Measurements from ENCODE around the gene KRCC1.

The KRCC1 gene

DNA sequence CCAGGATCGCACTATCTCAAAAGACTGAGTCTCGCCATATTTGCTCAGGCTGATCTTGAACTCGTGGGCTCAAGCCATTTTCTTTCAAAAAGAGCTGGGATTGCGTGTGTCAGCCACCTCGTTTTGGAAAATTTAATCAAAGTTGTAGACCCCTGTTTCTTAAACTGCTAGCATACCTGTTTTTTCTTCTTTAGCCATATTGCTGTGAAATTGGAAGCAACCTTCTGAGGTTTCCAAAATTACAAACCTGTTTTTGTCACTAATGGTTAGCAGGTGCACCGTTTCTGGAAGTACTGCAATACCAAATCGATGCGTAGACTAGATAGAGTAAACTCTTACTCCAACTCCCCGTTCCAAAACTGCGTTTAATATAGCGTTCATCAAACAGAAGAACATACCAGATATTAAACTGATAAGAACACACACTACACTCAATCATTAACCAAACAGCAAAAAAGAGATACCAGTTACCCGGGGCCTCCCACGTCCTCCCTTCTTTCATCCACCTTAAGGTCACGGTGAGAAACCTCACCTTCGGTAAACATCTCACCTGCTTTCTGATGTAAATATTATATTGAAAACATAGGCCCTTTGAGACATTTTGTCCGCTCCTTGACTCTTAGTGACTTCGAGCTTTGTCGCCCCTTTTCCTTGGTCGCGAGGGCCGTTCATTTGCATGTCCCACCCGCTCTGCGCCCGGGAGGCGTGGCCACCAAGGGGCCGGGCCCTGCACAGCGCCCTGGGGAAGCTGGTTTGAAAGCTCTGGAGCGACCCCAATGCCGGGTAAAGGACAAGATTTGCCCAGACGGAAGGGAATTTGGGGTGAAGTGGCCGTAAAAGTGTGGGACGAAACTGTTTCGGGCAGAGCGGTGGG lies 39.3 kb downstream of the KRCC1 start, which contains the start of gene RNU2-63P:
Gene RNU2-63P, minus strand, starts transcription at position 462 of the 874 bp plus-strand sequence.
- Histone ChIP-seq H3K4me3 (ENCODE audit: low read length, poor library complexity, severe bottlenecking) (peak within 1 kb of the TSS; percentile 76), H4K20me1 (ENCODE audit: insufficient read depth, low read length, poor library complexity, severe bottlenecking) (no peaks in the 10 kb centered on the region), H3K27me3 (ENCODE audit: insufficient read depth, low read length, poor library complexity, severe bottlenecking) (no peaks in the 10 kb centered on the region), H3F3A (ENCODE audit: low read depth) (no peaks in the 10 kb centered on the region), H3K9me3 (ENCODE audit: insufficient read depth, low read depth, low read length) (no peaks in the 10 kb centered on the region; the same call in 1 of the 2 replicates), H3K9ac (ENCODE audit: low read depth, low read length, poor library complexity, severe bottlenecking) (peak within 1 kb of the TSS; percentile 79), H2AFZ (ENCODE audit: low read length) (peak within 1 kb of the TSS; percentile 98), H3K79me2 (ENCODE audit: insufficient read depth, low read length) (no peaks in the 10 kb centered on the region), H3K9me2 (replicated peaks; ENCODE audit: low read depth, low read length) (no peaks in the 10 kb centered on the region), H3K36me3 (ENCODE audit: insufficient read depth, low read length) (no peaks in the 10 kb centered on the region), H3K4me2 (ENCODE audit: low read depth, low read length, poor library complexity, severe bottlenecking) (peak within 1 kb of the TSS; percentile 80), H3K4me1 (ENCODE audit: insufficient read depth, low read length, poor library complexity, severe bottlenecking) (no peaks in the 10 kb centered on the region)
- no peak for TF ChIP-seq EZH2phosphoT487 (IDR thresholded peaks at IDR 0.05; ENCODE audit: borderline replicate concordance)
- TF ChIP-seq CTCF (conservative IDR thresholded peaks at IDR 0.05; ENCODE audit: low read length), result no peak

GRCh38 chr2:88011011-88011410 lies 44.6 kb downstream of the KRCC1 start:
- no peak for TF ChIP-seq CTCF (conservative IDR thresholded peaks at IDR 0.05; ENCODE audit: low read length)
- no peak for TF ChIP-seq EZH2phosphoT487 (IDR thresholded peaks at IDR 0.05; ENCODE audit: borderline replicate concordance)
- H3F3A ChIP-seq (ENCODE audit: low read depth), result no peaks in the 10 kb centered on the region
- H3K4me3 ChIP-seq (ENCODE audit: low read length, poor library complexity, severe bottlenecking), result no peak overlapping the region
- no peaks in the 10 kb centered on the region for H3K79me2 ChIP-seq (ENCODE audit: insufficient read depth, low read length)
- H3K9ac ChIP-seq (ENCODE audit: low read depth, low read length, poor library complexity, severe bottlenecking), result no peak overlapping the region
- no peak overlapping the region for H2AFZ ChIP-seq (ENCODE audit: low read length)
- H3K4me1 ChIP-seq (ENCODE audit: insufficient read depth, low read length, poor library complexity, severe bottlenecking), result no peaks in the 10 kb centered on the region
- H3K27me3 ChIP-seq (ENCODE audit: insufficient read depth, low read length, poor library complexity, severe bottlenecking), result no peaks in the 10 kb centered on the region
- H3K4me2 ChIP-seq (ENCODE audit: low read depth, low read length, poor library complexity, severe bottlenecking), result no peak overlapping the region
- no peaks in the 10 kb centered on the region for H3K9me3 ChIP-seq (ENCODE audit: insufficient read depth, low read depth, low read length)
- H3K9me2 ChIP-seq (replicated peaks; ENCODE audit: low read depth, low read length), result no peaks in the 10 kb centered on the region
- H3K36me3 ChIP-seq (ENCODE audit: insufficient read depth, low read length), result no peaks in the 10 kb centered on the region
- no peaks in the 10 kb centered on the region for H4K20me1 ChIP-seq (ENCODE audit: insufficient read depth, low read length, poor library complexity, severe bottlenecking)

DNA sequence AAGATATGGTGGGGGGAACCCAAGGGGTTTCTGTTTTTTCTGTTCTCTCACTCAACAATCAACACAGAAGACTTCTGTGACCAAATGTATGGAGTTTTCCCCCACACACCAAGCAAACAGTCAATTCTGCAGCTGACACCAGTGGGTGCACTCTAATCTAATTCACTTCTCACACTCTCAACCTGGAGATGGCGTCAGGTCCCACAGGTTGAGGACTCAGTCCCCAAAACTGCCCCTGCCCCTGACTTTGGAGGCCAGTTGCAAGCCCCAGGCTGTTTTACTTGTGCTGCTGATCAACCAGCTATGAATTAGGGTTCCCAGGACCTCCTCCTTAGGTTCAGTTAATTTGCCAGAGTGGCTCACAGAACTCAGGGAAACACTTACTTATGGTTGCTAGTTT lies 45.4 kb downstream of the KRCC1 start:
- no peaks in the 10 kb centered on the region for H3K9me2 ChIP-seq (replicated peaks; ENCODE audit: low read depth, low read length)
- H3K9me3 ChIP-seq (ENCODE audit: insufficient read depth, low read depth, low read length), result no peaks in the 10 kb centered on the region
- no peak overlapping the region for H3K4me2 ChIP-seq (ENCODE audit: low read depth, low read length, poor library complexity, severe bottlenecking)
- no peaks in the 10 kb centered on the region for H3K4me1 ChIP-seq (ENCODE audit: insufficient read depth, low read length, poor library complexity, severe bottlenecking)
- H2AFZ ChIP-seq (ENCODE audit: low read length), result no peak overlapping the region
- H3F3A ChIP-seq (ENCODE audit: low read depth), result no peaks in the 10 kb centered on the region
- no peaks in the 10 kb centered on the region for H3K27me3 ChIP-seq (ENCODE audit: insufficient read depth, low read length, poor library complexity, severe bottlenecking)
- H3K4me3 ChIP-seq (ENCODE audit: low read length, poor library complexity, severe bottlenecking), result no peak overlapping the region
- H3K79me2 ChIP-seq (ENCODE audit: insufficient read depth, low read length), result no peaks in the 10 kb centered on the region
- H4K20me1 ChIP-seq (ENCODE audit: insufficient read depth, low read length, poor library complexity, severe bottlenecking), result no peaks in the 10 kb centered on the region
- H3K9ac ChIP-seq (ENCODE audit: low read depth, low read length, poor library complexity, severe bottlenecking), result no peak overlapping the region
- no peaks in the 10 kb centered on the region for H3K36me3 ChIP-seq (ENCODE audit: insufficient read depth, low read length)
- TF ChIP-seq EZH2phosphoT487 (IDR thresholded peaks at IDR 0.05; ENCODE audit: borderline replicate concordance) (no peak), CTCF (conservative IDR thresholded peaks at IDR 0.05; ENCODE audit: low read length) (no peak)
